Lower leg skin (tissue), 4 donors: Measurements from ENCODE around the gene TNP1. TPM values are rescaled to one million over a fixed set of nuclear protein-coding genes. Genes with fewer than 3 reads are reported as not detected.

Experiments
- DNase-seq, 2 donors: peaks; one replicate each; pipeline ENCODE4 v3.0.0-alpha.2; 2019; ENCODE audit warnings: low spot score in 2 of 2
- H3K4me3 ChIP-seq: fragments of 200-600 bp; sonication (generic); 2 replicates; pipeline ENCODE4 v1.5.1; 2017; ENCODE audit warnings: mild to moderate bottlenecking, low read depth; ENCODE audit not compliant: poor library complexity, severe bottlenecking
- POLR2A ChIP-seq, 2 donors: fragments of 450-650 bp; IDR thresholded peaks; one replicate each; pipeline ENCODE4 v1.6.1; 2016 to 2017; ENCODE audit warnings: antibody characterized with exemption in 2 of 2, mild to moderate bottlenecking in 1 of 2, moderate library complexity in 1 of 2
- WGBS, 2 donors: methylation state at CpG; one replicate each; pipeline ENCODE4 v1.1.5; 2018; 5-methylcytosine and 5-hydroxymethylcytosine counted together
- intact Hi-C: fragments of 100-400 bp; cut with DNase I; formaldehyde crosslinking; loops from one replicate; pipeline ENCODE4 v1.15.0; 2023; ENCODE audit warnings: low total_unique reads
- total RNA-seq, 4 donors: library from RNA; depleted of rRNA; stranded (reverse); fragments of >200 nt; gene quantifications; one replicate each; pipeline ENCODE4 v1.1.0, GENCODE V29; 2016
- TF ChIP-seq, protein P1 (sequence below), 3 donors: fragments of 450-650 bp; IDR thresholded peaks; one replicate each; pipeline ENCODE4 v1.5.1; 2016; ENCODE audit warnings: antibody characterized with exemption in 3 of 3, mild to moderate bottlenecking in 3 of 3, moderate library complexity in 2 of 3

TNP1 gene, protein sequence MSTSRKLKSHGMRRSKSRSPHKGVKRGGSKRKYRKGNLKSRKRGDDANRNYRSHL
- total RNA-seq: not detected

GRCh38 chr2:216859944-216860343 is at the start of gene TNP1:
TSS of gene TNP1 (minus strand) at chr2:216860064. CDS start at chr2:216860034, 30 bp downstream.
- intact Hi-C loops: no loop called here
- WGBS, 2 donors: 81 to 89% methylated on average over 6 of the region's 6 CpGs
- TF ChIP-seq, protein P1, sequence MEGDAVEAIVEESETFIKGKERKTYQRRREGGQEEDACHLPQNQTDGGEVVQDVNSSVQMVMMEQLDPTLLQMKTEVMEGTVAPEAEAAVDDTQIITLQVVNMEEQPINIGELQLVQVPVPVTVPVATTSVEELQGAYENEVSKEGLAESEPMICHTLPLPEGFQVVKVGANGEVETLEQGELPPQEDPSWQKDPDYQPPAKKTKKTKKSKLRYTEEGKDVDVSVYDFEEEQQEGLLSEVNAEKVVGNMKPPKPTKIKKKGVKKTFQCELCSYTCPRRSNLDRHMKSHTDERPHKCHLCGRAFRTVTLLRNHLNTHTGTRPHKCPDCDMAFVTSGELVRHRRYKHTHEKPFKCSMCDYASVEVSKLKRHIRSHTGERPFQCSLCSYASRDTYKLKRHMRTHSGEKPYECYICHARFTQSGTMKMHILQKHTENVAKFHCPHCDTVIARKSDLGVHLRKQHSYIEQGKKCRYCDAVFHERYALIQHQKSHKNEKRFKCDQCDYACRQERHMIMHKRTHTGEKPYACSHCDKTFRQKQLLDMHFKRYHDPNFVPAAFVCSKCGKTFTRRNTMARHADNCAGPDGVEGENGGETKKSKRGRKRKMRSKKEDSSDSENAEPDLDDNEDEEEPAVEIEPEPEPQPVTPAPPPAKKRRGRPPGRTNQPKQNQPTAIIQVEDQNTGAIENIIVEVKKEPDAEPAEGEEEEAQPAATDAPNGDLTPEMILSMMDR (IDR thresholded peaks at IDR 0.05): no peak
- no peak for TF ChIP-seq POLR2A (IDR thresholded peaks at IDR 0.05)
- no peak within 1 kb of the TSS for H3K4me3 ChIP-seq
- DNase-seq: peak in 1 of 2 donors; percentile 73

DNA sequence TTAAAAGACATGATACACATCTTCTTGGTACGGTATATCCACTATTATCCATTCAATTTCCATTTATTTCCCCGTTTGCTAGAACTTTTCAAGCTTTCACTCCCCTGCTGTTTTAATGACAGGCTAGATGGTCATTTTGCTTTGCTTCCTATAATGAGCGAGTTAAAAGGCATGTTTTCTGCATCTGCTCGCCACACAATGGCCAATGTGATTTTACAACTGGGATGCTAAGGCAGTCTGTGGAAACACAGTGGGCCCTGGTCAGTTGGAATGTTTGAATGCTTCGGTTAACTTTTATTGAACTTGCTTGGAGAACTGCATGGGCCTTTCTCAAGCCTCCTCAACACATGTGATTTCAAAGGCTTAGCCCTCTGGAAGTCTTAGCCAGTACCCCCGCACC is 48.4 kb upstream of the TNP1 start:
- no peak for TF ChIP-seq POLR2A (IDR thresholded peaks at IDR 0.05)
- TF ChIP-seq, protein P1 (IDR thresholded peaks at IDR 0.05): no peak
- H3K4me3 ChIP-seq: no peak overlapping the region
- intact Hi-C loops: no loop called here
- DNase-seq: no peak
- 93 to 96% methylated on average over 6 of the region's 6 CpGs for WGBS, 2 donors

DNA sequence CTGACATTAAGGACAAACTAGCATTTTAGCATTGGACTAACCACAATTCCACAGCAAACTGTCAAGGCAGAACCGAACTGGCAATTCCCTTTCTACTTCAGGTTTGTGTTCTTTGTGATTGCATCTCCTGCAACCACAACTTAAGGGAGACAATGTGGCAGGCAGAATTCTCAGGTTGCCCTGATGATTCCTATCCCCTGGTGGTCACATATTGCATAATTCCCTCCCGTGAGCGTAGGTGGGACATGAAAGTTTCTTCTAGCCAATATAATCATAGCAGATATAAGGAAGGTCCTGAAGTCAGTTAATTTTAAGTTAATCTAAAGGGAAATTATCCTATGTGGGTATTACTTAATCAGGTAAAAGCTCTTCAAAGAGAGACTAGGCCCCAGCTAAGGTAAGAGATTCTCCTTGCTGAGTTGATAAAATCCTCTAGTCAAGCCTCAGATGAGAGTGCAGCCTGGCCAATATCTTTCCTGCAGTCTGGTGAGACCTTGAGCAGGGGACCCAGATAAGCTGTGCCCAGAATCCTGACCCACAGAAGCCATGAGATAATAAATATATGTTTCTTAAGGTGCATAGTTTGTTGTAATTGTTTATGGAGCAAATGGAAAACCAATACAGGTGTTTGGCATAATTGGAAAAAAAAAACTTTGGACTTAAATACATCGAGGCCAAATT is 45.9 kb upstream of the TNP1 start:
- H3K4me3 ChIP-seq: no peak overlapping the region
- intact Hi-C loops: no loop called here
- WGBS, 2 donors: 81 to 85% methylated on average over 4 of the region's 4 CpGs
- DNase-seq: no peak
- TF ChIP-seq POLR2A (IDR thresholded peaks at IDR 0.05): no peak
- TF ChIP-seq, protein P1 (IDR thresholded peaks at IDR 0.05): no peak

DNA sequence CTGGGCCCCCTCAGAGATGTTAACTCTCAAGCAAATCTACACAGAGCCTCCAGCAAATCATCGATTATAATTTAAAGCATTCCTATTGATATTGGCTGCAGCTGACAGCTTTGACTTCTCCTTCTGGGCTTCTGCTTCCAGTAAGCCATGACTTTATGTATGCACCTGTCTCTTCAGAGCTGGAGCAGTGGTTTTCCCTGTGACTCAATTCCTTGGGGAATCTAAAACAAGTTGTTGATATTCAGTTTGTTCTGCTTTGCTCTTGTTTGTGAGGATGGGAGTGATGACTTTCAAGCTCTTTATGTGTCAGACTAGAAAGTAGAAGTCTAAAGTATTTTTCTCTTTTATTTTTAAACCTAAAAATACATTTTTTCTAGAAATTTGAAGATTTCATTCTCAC is 45.1 kb upstream of the TNP1 start:
- WGBS, 2 donors: 82 to 84% methylated on average over 1 of the region's 1 CpG
- no peak for DNase-seq
- no peak overlapping the region for H3K4me3 ChIP-seq
- TF ChIP-seq POLR2A (IDR thresholded peaks at IDR 0.05): no peak
- TF ChIP-seq, protein P1 (IDR thresholded peaks at IDR 0.05): no peak
- intact Hi-C loops: no loop called here

GRCh38 chr2:216904554-216904953 is 44.7 kb upstream of the TNP1 start:
- DNase-seq: no peak
- TF ChIP-seq, protein P1 (IDR thresholded peaks at IDR 0.05): no peak
- no peak for TF ChIP-seq POLR2A (IDR thresholded peaks at IDR 0.05)
- no peak overlapping the region for H3K4me3 ChIP-seq
- intact Hi-C loops: no loop called here
- WGBS, 2 donors: 78 to 82% methylated on average over 2 of the region's 2 CpGs

GRCh38 chr2:216903470-216903869 is 43.6 kb upstream of the TNP1 start:
- 89% methylated on average over 3 of the region's 3 CpGs for WGBS, 2 donors
- DNase-seq: no peak
- no peak for TF ChIP-seq POLR2A (IDR thresholded peaks at IDR 0.05)
- TF ChIP-seq, protein P1 (IDR thresholded peaks at IDR 0.05): no peak
- H3K4me3 ChIP-seq: no peak overlapping the region
- intact Hi-C loops: no loop called here
